HepG2 (cell line): Measurements from ENCODE around the gene PMAIP1. TPM values are rescaled to one million over a fixed set of nuclear protein-coding genes. Genes with fewer than 3 reads are reported as not detected.

Source experiments
- ATAC-seq: fragments of 200-7000 bp; cut with Tn5 transposase; 3 replicates; pipeline ENCODE4 v1.9.1; 2020; ENCODE audit warnings: mild to moderate bottlenecking, moderate library complexity
- BruUV-seq: library from RNA; stranded (reverse); fragments of 400-500 nt; replicated peaks from 2 replicates; lab custom pipeline; 2021; lab: Mats Ljungman, UMichigan
- CTCF ChIA-PET: fragments of 300-600 bp; formaldehyde crosslinking; extraction: SDS; loops from one replicate; lab custom pipeline; 2021; ENCODE audit warnings: low total read pairs, inconsistent platforms, low intra/inter-chr PET ratio; lab: Yijun Ruan, JAX
- POLR2A ChIA-PET: fragments of 350-600 bp; sonication (Branson Sonifier 250); formaldehyde crosslinking; loops from one replicate; lab custom pipeline; 2020; ENCODE audit warnings: antibody characterized with exemption, inconsistent platforms; lab: Yijun Ruan, JAX
- DNase-seq: peaks from one replicate; pipeline ENCODE4 v3.0.0-alpha.2; 2015; ENCODE audit warnings: low spot score
- FAIRE-seq: peaks from 3 replicates; lab custom pipeline; 2011; peaks lifted over from hg19 to GRCh38; lab: Jason Lieb, UNC
- H2AFZ ChIP-seq: one replicate; pipeline ENCODE4 v1.6.1; 2011; ENCODE audit warnings: low read length, inconsistent platforms
- H3K27ac ChIP-seq: fragments of 300-600 bp; 3 replicates; pipeline ENCODE4 v1.8.0; 2011; ENCODE audit warnings: mixed run types, mild to moderate bottlenecking, mixed read lengths, low read length, inconsistent platforms; ENCODE audit not compliant: insufficient read depth; ENCODE audit errors: extremely low read length
- H3K27me3 ChIP-seq, 2 experiments: fragments of 200-600 bp in 1 of 2; 2 replicates in 1 of 2; 3 replicates in 1 of 2; pipeline versions ENCODE4 v1.6.0 to v1.8.0; 2011; ENCODE audit warnings: low read length in 2 of 2, mild to moderate bottlenecking in 2 of 2, moderate library complexity in 2 of 2, inconsistent platforms in 1 of 2; ENCODE audit not compliant: insufficient read depth in 2 of 2, control insufficient read depth in 1 of 2
- H3K36me3 ChIP-seq, 2 experiments: fragments of 200-600 bp in 1 of 2; replicated peaks in 1 of 2; 2 replicates in 1 of 2; 3 replicates in 1 of 2; pipeline versions ENCODE4 v1.5.1 to v1.8.0; 2011; ENCODE audit warnings: low read length in 2 of 2, inconsistent platforms in 1 of 2; ENCODE audit not compliant: insufficient read depth in 2 of 2, control insufficient read depth in 1 of 2
- H3K4me1 ChIP-seq: 2 replicates; pipeline ENCODE4 v1.5.1; 2012; ENCODE audit warnings: low read length, inconsistent platforms; ENCODE audit not compliant: insufficient read depth
- H3K4me2 ChIP-seq: 2 replicates; pipeline ENCODE4 v1.6.0; 2011; ENCODE audit warnings: low read depth, low read length, inconsistent platforms
- H3K4me3 ChIP-seq, 3 experiments: fragments of 200-600 bp in 1 of 3; sonication (generic), shearing (Covaris generic) in 1 of 3; replicated peaks in 1 of 3; 2 replicates each; pipeline ENCODE4 v1.5.1; 2011 to 2016; ENCODE audit warnings: low read length in 3 of 3, inconsistent platforms in 2 of 3, low read depth in 2 of 3, mild to moderate bottlenecking in 2 of 3, control low read depth in 1 of 3, mixed read lengths in 1 of 3; ENCODE audit not compliant: insufficient read depth in 1 of 3
- H3K79me2 ChIP-seq: one replicate; pipeline ENCODE4 v1.6.1; 2011; ENCODE audit warnings: low read length, inconsistent platforms; ENCODE audit not compliant: insufficient read depth
- H3K9ac ChIP-seq: 2 replicates; pipeline ENCODE4 v1.6.0; 2011; ENCODE audit warnings: mild to moderate bottlenecking, low read depth, low read length, inconsistent platforms; ENCODE audit not compliant: insufficient read depth
- H3K9me3 ChIP-seq: 2 replicates; pipeline ENCODE4 v1.5.1; 2012; ENCODE audit warnings: mild to moderate bottlenecking, low read length
- H4K20me1 ChIP-seq: 2 replicates; pipeline ENCODE4 v1.6.0; 2011; ENCODE audit warnings: inconsistent platforms, mild to moderate bottlenecking, low read length, moderate library complexity; ENCODE audit not compliant: insufficient read depth
- ADNP ChIP-seq: sonication (generic); formaldehyde crosslinking; IDR thresholded peaks from 2 replicates; pipeline ENCODE4 v1.4.0; 2020; ENCODE audit warnings: missing genetic modification reagents
- AGO1 ChIP-seq: fragments of 200-400 bp; formaldehyde crosslinking; IDR thresholded peaks from 2 replicates; pipeline ENCODE4 v1.6.1; 2017; ENCODE audit warnings: mild to moderate bottlenecking, low read depth, low read length, moderate library complexity; ENCODE audit not compliant: poor library complexity, severe bottlenecking
- ATF1 ChIP-seq: IDR thresholded peaks from 2 replicates; pipeline ENCODE4 v1.6.1; 2016; ENCODE audit warnings: mild to moderate bottlenecking, control low read depth
- CBX5 ChIP-seq: sonication (generic); formaldehyde crosslinking; IDR thresholded peaks from 2 replicates; pipeline ENCODE4 v1.4.0; 2020; ENCODE audit warnings: missing genetic modification reagents, borderline replicate concordance
- CREB1 ChIP-seq, 2 experiments: fragments of 450-650 bp in 1 of 2; IDR thresholded peaks; 2 replicates each; pipeline ENCODE4 v1.6.1; 2016 to 2017; ENCODE audit warnings: control low read depth in 1 of 2, mild to moderate bottlenecking in 1 of 2, missing compliant biosample characterization in 1 of 2, missing genetic modification characterization in 1 of 2
- HCFC1 ChIP-seq: fragments of 150-350 bp; IDR thresholded peaks from 2 replicates; pipeline ENCODE4 v1.6.1; 2014; ENCODE audit warnings: low read depth, low read length
- HNF4A ChIP-seq: sonication (generic); formaldehyde crosslinking; IDR thresholded peaks from 2 replicates; pipeline ENCODE4 v1.4.0; 2020; ENCODE audit warnings: missing genetic modification reagents
- KDM4B ChIP-seq: sonication (generic); formaldehyde crosslinking; IDR thresholded peaks from 2 replicates; pipeline ENCODE4 v1.4.0; 2020; ENCODE audit warnings: missing genetic modification reagents
- MZF1 ChIP-seq: sonication (generic); formaldehyde crosslinking; IDR thresholded peaks from 2 replicates; pipeline ENCODE4 v1.8.1; 2023; ENCODE audit warnings: mild to moderate bottlenecking, missing genetic modification reagents, borderline replicate concordance
- NCOA2 ChIP-seq: sonication (generic); formaldehyde crosslinking; IDR thresholded peaks from 2 replicates; pipeline ENCODE4 v1.8.0; 2022; ENCODE audit warnings: inconsistent platforms
- POLR2AphosphoS5 ChIP-seq: IDR thresholded peaks from 2 replicates; pipeline ENCODE4 v1.6.1; 2012; ENCODE audit warnings: low read depth, low read length
- TGIF2 ChIP-seq: IDR thresholded peaks from 2 replicates; pipeline ENCODE4 v1.6.1; 2016; ENCODE audit warnings: control low read depth, missing compliant biosample characterization
- ZNF441 ChIP-seq: sonication (generic); formaldehyde crosslinking; IDR thresholded peaks from 2 replicates; pipeline ENCODE4 v1.7.0; 2021; ENCODE audit warnings: missing genetic modification reagents, borderline replicate concordance
- WGBS: methylation state at CpG from one replicate; pipeline ENCODE4 v1.1.6; 2017; ENCODE audit warnings: low lambda C conversion rate; 5-methylcytosine and 5-hydroxymethylcytosine counted together
- in situ Hi-C: cut with HindIII; loops from 2 replicates; pipeline ENCODE4 v1.10.0; 2017; ENCODE audit warnings: low pct_unique_long_range_greater_than_20kb; ENCODE audit not compliant: extremely low pct_ligation_motif_present
- intact Hi-C: fragments of 100-400 bp; cut with micrococcal nuclease; formaldehyde crosslinking; loops from one replicate; pipeline ENCODE4 v1.10.0; 2022; ENCODE audit not compliant: unreplicated experiment
- polyA plus RNA-seq, 8 experiments: library from polyadenylated mRNA; depleted of rRNA in 3 of 8; stranded (reverse) in 7 of 8; unstranded in 1 of 8; fragments of >200 nt; fragmentation: Illumina TruSeq in 4 of 8; extraction: Trizol in 4 of 8; gene quantifications; 2 replicates each; pipeline versions ENCODE4 v1.2.1 to v1.2.3, GENCODE V29; 2011 to 2016; ENCODE audit warnings: low read depth in 4 of 8, missing spikeins in 1 of 8, mixed read lengths in 1 of 8; ENCODE audit not compliant: insufficient read depth in 1 of 8
- total RNA-seq, 5 experiments: library from RNA; depleted of rRNA; stranded (reverse); fragments of >200 nt; fragmentation: Illumina TruSeq; extraction: Trizol; gene quantifications; 2 replicates each; pipeline ENCODE4 v1.2.3, GENCODE V29; 2016; ENCODE audit warnings: low read depth in 1 of 5
- TF ChIP-seq, protein P1 (sequence below): sonication (generic); formaldehyde crosslinking; IDR thresholded peaks from 2 replicates; pipeline ENCODE4 v1.5.1; 2020; ENCODE audit warnings: missing genetic modification reagents, mild to moderate bottlenecking, borderline replicate concordance
- TF ChIP-seq, protein P2 (sequence below): IDR thresholded peaks from 2 replicates; pipeline ENCODE4 v1.6.1; 2016; ENCODE audit warnings: missing compliant biosample characterization, missing genetic modification reagents, borderline replicate concordance

PMAIP1 gene
- total and polyA plus RNA-seq, 2 of the 13 experiments (the other 11 are each of a cell fraction or from before 2014, with no cell fraction given), result 1.5 to 1.7 TPM

DNA sequence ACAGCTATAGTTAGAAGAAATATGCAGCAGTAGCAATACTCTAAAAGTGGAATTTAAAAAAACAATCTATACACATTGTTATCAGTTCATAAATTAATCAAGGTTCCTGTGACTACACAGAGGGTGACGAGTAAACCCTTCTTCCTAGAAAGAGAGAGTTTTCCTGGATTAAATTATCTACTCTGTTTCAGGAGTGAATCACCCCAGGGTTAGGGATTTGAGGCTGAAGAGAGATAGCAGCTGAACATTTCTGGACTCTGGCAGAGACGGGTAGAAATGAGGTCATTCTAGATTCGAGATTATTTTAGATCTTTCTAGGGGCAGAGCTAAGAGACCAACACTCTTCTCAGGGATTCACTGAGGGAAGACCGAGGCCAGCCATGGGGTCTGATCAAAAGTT, 38.8 kb upstream of the PMAIP1 start:
- BruUV-seq, result no TSS peak
- no peak overlapping the region for H3K27ac ChIP-seq
- in situ Hi-C loops (no loop called here), intact Hi-C loops (no loop called here)
- no peak overlapping the region for H3K4me3 ChIP-seq
- no peak for ATAC-seq
- WGBS, result 33% methylated on average over 4 of the region's 4 CpGs
- no peaks in the 10 kb centered on the region for H3K79me2 ChIP-seq
- H2AFZ ChIP-seq, result no peak overlapping the region
- H3K4me1 ChIP-seq, result peaks cover 10% of the 10 kb centered on the region
- no peaks in the 10 kb centered on the region for H3K9me3 ChIP-seq
- CTCF ChIA-PET, result no interaction called here
- H3K36me3 ChIP-seq, result no peaks in the 10 kb centered on the region
- DNase-seq, result no peak
- H3K4me2 ChIP-seq, result no peak overlapping the region
- no peaks in the 10 kb centered on the region for H3K27me3 ChIP-seq
- POLR2A ChIA-PET, result no interaction called here
- no peak overlapping the region for H3K9ac ChIP-seq
- no peaks in the 10 kb centered on the region for H4K20me1 ChIP-seq
- no peak for FAIRE-seq
- TF ChIP-seq ATF1 (CRISPR knock-in tag) (no peak), POLR2AphosphoS5 (no peak), TGIF2 (no peak), MZF1 (no peak), ADNP (CRISPR knock-in tag) (no peak)
- TF ChIP-seq, protein P1, sequence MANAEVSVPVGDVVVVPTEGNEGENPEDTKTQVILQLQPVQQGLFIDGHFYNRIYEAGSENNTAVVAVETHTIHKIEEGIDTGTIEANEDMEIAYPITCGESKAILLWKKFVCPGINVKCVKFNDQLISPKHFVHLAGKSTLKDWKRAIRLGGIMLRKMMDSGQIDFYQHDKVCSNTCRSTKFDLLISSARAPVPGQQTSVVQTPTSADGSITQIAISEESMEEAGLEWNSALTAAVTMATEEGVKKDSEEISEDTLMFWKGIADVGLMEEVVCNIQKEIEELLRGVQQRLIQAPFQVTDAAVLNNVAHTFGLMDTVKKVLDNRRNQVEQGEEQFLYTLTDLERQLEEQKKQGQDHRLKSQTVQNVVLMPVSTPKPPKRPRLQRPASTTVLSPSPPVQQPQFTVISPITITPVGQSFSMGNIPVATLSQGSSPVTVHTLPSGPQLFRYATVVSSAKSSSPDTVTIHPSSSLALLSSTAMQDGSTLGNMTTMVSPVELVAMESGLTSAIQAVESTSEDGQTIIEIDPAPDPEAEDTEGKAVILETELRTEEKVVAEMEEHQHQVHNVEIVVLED (CRISPR knock-in tag), result no peak

- ChIA-PET CTCF (no interaction called here), POLR2A (no interaction called here)
- intact Hi-C loops, result no loop called here
Observed at GRCh38 chr18:59861963-59862819, 37.6 kb upstream of the PMAIP1 start.

More at GRCh38 chr18:59861963-59862819, 37.6 kb upstream of the PMAIP1 start:
- Histone ChIP-seq H3K4me2 (no peak overlapping the region), H3K27me3 (no peaks in the 10 kb centered on the region), H4K20me1 (no peaks in the 10 kb centered on the region), H3K9me3 (no peaks in the 10 kb centered on the region), H3K4me3 (no peak overlapping the region), H3K4me1 (peaks cover 10% of the 10 kb centered on the region), H2AFZ (no peak overlapping the region), H3K36me3 (no peaks in the 10 kb centered on the region), H3K79me2 (no peaks in the 10 kb centered on the region), H3K27ac (no peak overlapping the region), H3K9ac (no peak overlapping the region)
- in situ Hi-C loops, result no loop called here
- FAIRE-seq (no peak), ATAC-seq (peak; percentile 43; the same call in 1 of the 3 replicates), DNase-seq (no peak)
- no TSS peak for BruUV-seq
- 14% methylated on average over 7 of the region's 7 CpGs for WGBS
- TF ChIP-seq HNF4A (CRISPR knock-in tag) (peak; percentile 47), CBX5 (CRISPR knock-in tag) (no peak), AGO1 (no peak), ZNF441 (peak; percentile 95), CREB1 (IDR thresholded peaks at IDR 0.05) (no peak), CREB1 (CRISPR knock-in tag; IDR thresholded peaks at IDR 0.05) (no peak), HCFC1 (no peak), NCOA2 (CRISPR knock-in tag) (no peak), KDM4B (CRISPR knock-in tag) (no peak)
- TF ChIP-seq, protein P2, sequence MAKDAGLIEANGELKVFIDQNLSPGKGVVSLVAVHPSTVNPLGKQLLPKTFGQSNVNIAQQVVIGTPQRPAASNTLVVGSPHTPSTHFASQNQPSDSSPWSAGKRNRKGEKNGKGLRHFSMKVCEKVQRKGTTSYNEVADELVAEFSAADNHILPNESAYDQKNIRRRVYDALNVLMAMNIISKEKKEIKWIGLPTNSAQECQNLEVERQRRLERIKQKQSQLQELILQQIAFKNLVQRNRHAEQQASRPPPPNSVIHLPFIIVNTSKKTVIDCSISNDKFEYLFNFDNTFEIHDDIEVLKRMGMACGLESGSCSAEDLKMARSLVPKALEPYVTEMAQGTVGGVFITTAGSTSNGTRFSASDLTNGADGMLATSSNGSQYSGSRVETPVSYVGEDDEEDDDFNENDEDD, result no peak
